ENCODE results near the gene PTH1R. TPM values are rescaled to one million over a fixed set of nuclear protein-coding genes. Genes with fewer than 3 reads are reported as not detected.

PTH1R gene
- polyA plus RNA-seq (2012; rRNA removed) = 0.07 and 0.34 TPM in 2 replicates
- polyA plus RNA-seq (2012; cell fraction: cytosol; rRNA removed) = 0.18 and 0.49 TPM in 2 replicates
- polyA plus RNA-seq (2012; cell fraction: nucleus; rRNA removed) = 0.61 TPM in 2 replicates

DNA sequence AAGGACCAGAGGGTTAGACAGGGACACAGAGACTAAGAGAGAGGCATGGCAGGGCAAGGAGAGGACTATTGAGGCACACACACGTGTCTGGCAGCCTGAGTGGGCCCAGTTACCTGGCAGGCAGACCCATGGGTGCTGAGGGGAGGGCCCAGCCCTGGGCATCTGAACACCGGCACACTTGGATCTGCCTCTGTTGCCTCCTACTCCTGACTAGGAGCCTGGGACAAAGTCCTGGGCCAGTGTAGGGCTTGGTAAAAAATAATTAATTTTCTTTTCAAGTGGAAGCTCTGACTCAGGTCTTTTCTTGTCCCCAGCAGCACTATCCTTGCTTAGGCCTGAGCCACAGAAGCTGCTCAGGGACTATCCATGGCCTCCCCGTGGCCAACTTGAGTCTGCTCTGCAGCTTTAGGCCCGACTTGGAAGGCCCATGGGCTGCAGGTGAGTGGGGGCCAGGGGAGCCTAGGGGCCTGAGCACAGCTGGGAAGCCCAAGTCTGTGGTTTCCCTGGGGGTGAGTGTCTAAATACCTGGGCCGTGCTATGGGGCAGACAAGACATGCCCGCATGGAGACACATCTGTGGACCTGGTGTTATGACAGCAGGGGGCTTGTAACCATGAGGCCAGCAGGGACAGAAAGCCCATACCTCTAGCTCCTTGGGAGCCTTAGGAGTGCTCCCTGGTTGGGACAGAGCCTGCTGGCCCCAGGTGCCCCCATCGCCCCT, at the start of gene PTH1R:
Gene PTH1R, plus strand, starts transcription at position 316 of the 720 bp plus-strand sequence. CDS start 5,839 bp downstream, outside the sequence.
- ChIA-PET CTCF (interaction anchor here (1.3 to 31.0 kb wide), 5 partner anchors 4 to 32 kb away, joined by 3 to 480 read pairs (median 22); partner anchors contain the start of gene PTH1R), POLR2A (interaction anchor here (1.1 kb wide), 1 partner anchor 32 kb away, joined by 4 read pairs; no protein-coding TSS in a partner anchor)
- H3K4me2 ChIP-seq = no peak within 1 kb of the TSS

More for the DNA sequence above, at the start of gene PTH1R:
- H3F3A ChIP-seq (replicated peaks; ENCODE audit: insufficient read depth) = no peaks in the 10 kb centered on the region
- no peak for DNase-seq
- no peak within 1 kb of the TSS for H3K4me3 ChIP-seq (ENCODE audit: low read depth in 2 of 2, low read length in 1 of 2)
- H3K27me3 ChIP-seq (ENCODE audit: insufficient read depth) = peaks cover 14% of the 10 kb centered on the region; the same call in 1 of the 2 replicates
- H3K36me3 ChIP-seq (replicated peaks in 1 of 2; ENCODE audit: control insufficient read depth in 1 of 2, insufficient read depth in 2 of 2, low read length in 1 of 2) = no peaks in the 10 kb centered on the region
- no peak within 1 kb of the TSS for H2AFZ ChIP-seq (ENCODE audit: low read depth)
- H3K4me1 ChIP-seq (ENCODE audit: control insufficient read depth in 1 of 2, insufficient read depth in 2 of 2, low read depth in 1 of 2, low read length in 1 of 2) = peaks cover 0 to 16% of the 10 kb centered on the region in 2 experiments; a peak in 1 of 4 replicates
- H3K79me2 ChIP-seq (ENCODE audit: insufficient read depth) = no peaks in the 10 kb centered on the region
- no peaks in the 10 kb centered on the region for H4K20me1 ChIP-seq (ENCODE audit: insufficient read depth)
- no peaks in the 10 kb centered on the region for H3K9me3 ChIP-seq
- H3K27ac ChIP-seq (ENCODE audit: low read depth in 2 of 2, low read length in 1 of 2) = no peak within 1 kb of the TSS; a peak in 1 of 4 replicates
- H3K9ac ChIP-seq = no peak within 1 kb of the TSS
- TF ChIP-seq NFIC (IDR thresholded peaks at IDR 0.05; ENCODE audit: borderline replicate concordance) = no peak
- no peak for TF ChIP-seq REST (IDR thresholded peaks at IDR 0.05; ENCODE audit: low read depth, low read length)
- TF ChIP-seq POLR2AphosphoS5 (IDR thresholded peaks at IDR 0.05; ENCODE audit: low read depth, low read length) = no peak
- no peak for TF ChIP-seq TEAD4 (IDR thresholded peaks at IDR 0.05; ENCODE audit: borderline replicate concordance, insufficient read depth)
- no peak for TF ChIP-seq YY1 (IDR thresholded peaks at IDR 0.05; ENCODE audit: low read depth)
- no peak for TF ChIP-seq FOXJ3 (CRISPR knock-in tag; IDR thresholded peaks at IDR 0.05)
- no peak for TF ChIP-seq JUND (IDR thresholded peaks at IDR 0.05)
- no peak for TF ChIP-seq MEF2A (IDR thresholded peaks at IDR 0.05; ENCODE audit: borderline replicate concordance, low read depth)
- no peak for TF ChIP-seq ELF1 (IDR thresholded peaks at IDR 0.05)
- TF ChIP-seq CHD2 (IDR thresholded peaks at IDR 0.05; ENCODE audit: low read length, partially characterized antibody) = no peak
- no peak for TF ChIP-seq SIN3A (IDR thresholded peaks at IDR 0.05; ENCODE audit: borderline replicate concordance, low read depth, low read length)
- TF ChIP-seq, protein P1, sequence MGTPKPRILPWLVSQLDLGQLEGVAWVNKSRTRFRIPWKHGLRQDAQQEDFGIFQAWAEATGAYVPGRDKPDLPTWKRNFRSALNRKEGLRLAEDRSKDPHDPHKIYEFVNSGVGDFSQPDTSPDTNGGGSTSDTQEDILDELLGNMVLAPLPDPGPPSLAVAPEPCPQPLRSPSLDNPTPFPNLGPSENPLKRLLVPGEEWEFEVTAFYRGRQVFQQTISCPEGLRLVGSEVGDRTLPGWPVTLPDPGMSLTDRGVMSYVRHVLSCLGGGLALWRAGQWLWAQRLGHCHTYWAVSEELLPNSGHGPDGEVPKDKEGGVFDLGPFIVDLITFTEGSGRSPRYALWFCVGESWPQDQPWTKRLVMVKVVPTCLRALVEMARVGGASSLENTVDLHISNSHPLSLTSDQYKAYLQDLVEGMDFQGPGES (IDR thresholded peaks at IDR 0.05; ENCODE audit: low read depth, low read length) = no peak
- no peak for TF ChIP-seq RCOR1 (IDR thresholded peaks at IDR 0.05; ENCODE audit: low read length)
- no peak for TF ChIP-seq SMC3 (IDR thresholded peaks at IDR 0.05; ENCODE audit: low read depth, low read length)
- no peaks in the 10 kb centered on the region for H3K9me2 ChIP-seq
- 44% methylated on average over 3 of the region's 7 CpGs for WGBS (ENCODE audit: low lambda C conversion rate)

Measured in SK-N-SH (cell line).